Measurements from ENCODE around the gene PIM3.

Gene PIM3

GRCh38 chr22:49948116-49948957 is 12.2 kb upstream of the PIM3 start:
- H3K27me3 ChIP-seq (replicated peaks; ENCODE audit: control insufficient read depth, insufficient read depth, low read length) = no peaks in the 10 kb centered on the region
- H3K4me3 ChIP-seq (replicated peaks; ENCODE audit: low read depth, low read length) = no peak overlapping the region
- H3K36me3 ChIP-seq (ENCODE audit: control insufficient read depth, insufficient read depth, low read length) = no peaks in the 10 kb centered on the region
- no peak for DNase-seq (ENCODE audit: extremely low read depth, insufficient read length)
- TF ChIP-seq CTCF (IDR thresholded peaks at IDR 0.05; ENCODE audit: insufficient read depth, low read length, poor library complexity, severe bottlenecking) = no peak

DNA sequence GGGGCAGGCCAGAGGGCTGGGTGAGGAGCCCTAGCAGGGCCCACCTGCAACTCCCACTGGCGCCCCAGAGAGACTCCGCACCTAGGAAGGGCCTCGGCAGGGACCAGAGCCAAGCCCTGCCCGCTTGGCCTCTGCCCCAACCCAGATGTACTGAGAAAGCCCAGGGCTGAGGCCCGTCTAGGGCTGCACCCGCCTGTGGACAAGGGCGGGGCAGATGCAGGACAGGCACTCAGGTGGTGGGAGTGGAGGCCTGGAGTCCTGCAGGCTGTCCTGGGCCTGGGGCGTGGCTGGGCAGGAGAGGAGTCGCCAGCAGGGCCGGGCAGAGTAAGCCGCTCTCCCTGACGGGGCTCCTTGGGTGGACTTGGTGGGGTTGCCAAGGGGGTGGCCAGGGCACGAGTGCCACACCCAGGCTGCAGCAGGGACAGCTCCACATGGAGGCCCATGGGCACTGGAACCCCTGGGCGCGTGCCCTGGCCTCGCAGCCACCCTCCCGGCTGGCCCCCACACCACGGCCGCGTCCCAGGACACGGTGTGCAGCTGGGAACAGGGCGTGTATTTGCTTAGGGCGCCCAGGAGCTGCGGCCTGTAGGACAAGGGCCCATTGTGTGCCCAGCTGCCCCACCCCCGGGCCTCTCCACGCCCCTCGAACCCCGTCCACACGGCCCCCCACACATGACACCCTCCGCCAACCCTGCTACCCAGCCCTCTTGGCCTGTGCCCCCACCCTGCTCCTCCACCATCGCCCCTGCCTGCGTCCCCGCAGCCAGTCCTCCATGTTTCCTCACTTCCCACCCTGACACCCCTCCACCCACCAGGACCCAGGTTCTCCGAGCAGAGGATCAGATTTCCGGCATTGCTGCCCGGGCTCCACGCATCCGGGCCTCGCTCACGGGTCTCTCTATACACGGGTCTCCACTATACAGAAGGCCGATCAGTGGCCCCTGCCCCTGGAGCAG is 11.3 kb upstream of the PIM3 start:
- no peak for TF ChIP-seq CTCF (IDR thresholded peaks at IDR 0.05; ENCODE audit: insufficient read depth, low read length, poor library complexity, severe bottlenecking)

DNA sequence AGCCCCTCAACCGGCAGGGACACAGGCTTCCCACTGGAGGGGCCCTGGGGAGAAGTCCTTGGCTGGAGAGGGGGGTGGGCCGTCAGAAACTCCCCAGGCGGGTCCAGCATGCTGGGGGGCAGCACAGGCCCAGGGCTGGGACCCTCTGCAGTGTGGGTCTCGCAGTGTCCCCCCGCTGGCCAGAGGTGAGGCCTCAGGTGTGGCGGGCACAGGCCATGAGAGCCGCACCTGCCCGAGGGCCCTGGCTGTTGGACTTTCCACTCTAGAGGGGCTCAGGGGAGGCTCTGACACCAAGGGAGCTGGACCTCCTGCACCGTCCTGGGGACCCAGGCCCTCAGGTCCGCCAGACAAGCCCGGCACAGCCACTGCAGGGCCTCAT is 10.7 kb upstream of the PIM3 start:
- H3K4me3 ChIP-seq (replicated peaks; ENCODE audit: low read depth, low read length) = no peak overlapping the region
- H3K27me3 ChIP-seq (replicated peaks; ENCODE audit: control insufficient read depth, insufficient read depth, low read length) = no peaks in the 10 kb centered on the region
- no peak for TF ChIP-seq CTCF (IDR thresholded peaks at IDR 0.05; ENCODE audit: insufficient read depth, low read length, poor library complexity, severe bottlenecking)
- no peak for DNase-seq (ENCODE audit: extremely low read depth, insufficient read length)
- no peaks in the 10 kb centered on the region for H3K36me3 ChIP-seq (ENCODE audit: control insufficient read depth, insufficient read depth, low read length)

More for the DNA sequence above, 11.3 kb upstream of the PIM3 start:
- H3K27me3 ChIP-seq (replicated peaks; ENCODE audit: control insufficient read depth, insufficient read depth, low read length) = no peaks in the 10 kb centered on the region
- no peak overlapping the region for H3K4me3 ChIP-seq (replicated peaks; ENCODE audit: low read depth, low read length)
- H3K36me3 ChIP-seq (ENCODE audit: control insufficient read depth, insufficient read depth, low read length) = no peaks in the 10 kb centered on the region
- DNase-seq (ENCODE audit: extremely low read depth, insufficient read length) = no peak

GRCh38 chr22:49950396-49950994 is 10.1 kb upstream of the PIM3 start:
- Histone ChIP-seq H3K27me3 (replicated peaks; ENCODE audit: control insufficient read depth, insufficient read depth, low read length) (no peaks in the 10 kb centered on the region), H3K4me3 (replicated peaks; ENCODE audit: low read depth, low read length) (no peak overlapping the region), H3K36me3 (ENCODE audit: control insufficient read depth, insufficient read depth, low read length) (no peaks in the 10 kb centered on the region)
- no peak for TF ChIP-seq CTCF (IDR thresholded peaks at IDR 0.05; ENCODE audit: insufficient read depth, low read length, poor library complexity, severe bottlenecking)
- no peak for DNase-seq (ENCODE audit: extremely low read depth, insufficient read length)

DNA sequence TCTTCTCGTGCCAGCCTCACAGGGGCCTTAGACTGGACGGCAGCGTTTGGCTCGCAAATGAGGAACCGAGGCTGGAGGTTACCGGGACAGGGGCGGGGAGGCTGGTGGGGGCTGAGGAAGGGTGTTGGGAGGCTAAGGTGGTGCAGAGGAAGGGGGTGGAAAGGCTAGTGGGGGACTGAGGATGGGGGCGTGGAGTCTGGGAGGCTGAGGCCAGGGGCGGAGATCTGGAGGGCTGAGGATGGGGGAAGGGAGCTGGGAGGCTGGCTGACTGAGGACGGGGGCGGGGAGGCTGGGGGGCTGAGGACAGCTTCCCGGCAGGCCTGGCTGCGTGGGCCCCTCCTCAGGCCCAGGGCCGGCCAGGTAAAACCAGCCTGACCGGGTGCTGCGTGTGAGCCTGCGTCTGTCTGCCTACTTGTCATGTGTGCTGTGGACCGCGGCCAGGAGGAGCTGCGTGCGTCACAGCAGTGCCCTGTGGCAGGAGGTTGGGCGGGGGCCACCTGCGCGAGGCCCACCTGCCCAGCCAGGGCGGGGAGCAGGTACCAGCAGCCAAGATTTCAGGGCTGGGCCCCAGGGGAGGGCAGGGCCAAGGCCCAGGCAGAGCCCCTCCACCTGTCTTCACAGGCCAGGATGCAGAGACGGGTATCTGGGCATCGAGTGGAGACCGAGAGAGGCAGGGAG is 9.4 kb upstream of the PIM3 start:
- DNase-seq (ENCODE audit: extremely low read depth, insufficient read length) = no peak
- H3K36me3 ChIP-seq (ENCODE audit: control insufficient read depth, insufficient read depth, low read length) = no peaks in the 10 kb centered on the region
- no peak for TF ChIP-seq CTCF (IDR thresholded peaks at IDR 0.05; ENCODE audit: insufficient read depth, low read length, poor library complexity, severe bottlenecking)

More for the DNA sequence above, 9.4 kb upstream of the PIM3 start:
- Histone ChIP-seq H3K27me3 (replicated peaks; ENCODE audit: control insufficient read depth, insufficient read depth, low read length) (no peaks in the 10 kb centered on the region), H3K4me3 (replicated peaks; ENCODE audit: low read depth, low read length) (no peak overlapping the region)

All from GM06990 (cell line).